Caco-2 (cell line): Measurements from ENCODE around the gene HHAT. TPM values are rescaled to one million over a fixed set of nuclear protein-coding genes. Genes with fewer than 3 reads are reported as not detected.

Source experiments
- BruUV-seq: library from RNA; stranded (reverse); fragments of 400-500 nt; replicated peaks from 2 replicates; lab custom pipeline; 2021; lab: Mats Ljungman, UMichigan
- CTCF ChIA-PET: fragments of 300-600 bp; sonication (Branson Sonifier 250); formaldehyde crosslinking; loops from one replicate; lab custom pipeline; 2022; ENCODE audit warnings: antibody characterized with exemption; lab: Charles Lee
- POLR2A ChIA-PET: fragments of 300-600 bp; sonication (Branson Sonifier 250); formaldehyde crosslinking; loops from one replicate; lab custom pipeline; 2022; ENCODE audit warnings: antibody characterized with exemption; lab: Charles Lee
- DNase-seq, 2 experiments: peaks; one replicate each; pipeline versions ENCODE4 v3.0.0 to v3.0.0-alpha.2; 2020 to 2022
- H3K27me3 ChIP-seq: replicated peaks from 2 replicates; pipeline ENCODE4 v1.6.0; 2011; ENCODE audit warnings: low read length; ENCODE audit not compliant: control insufficient read depth, insufficient read depth
- H3K36me3 ChIP-seq: 2 replicates; pipeline ENCODE4 v1.5.1; 2011; ENCODE audit warnings: low read length; ENCODE audit not compliant: control insufficient read depth, insufficient read depth
- H3K4me1 ChIP-seq: fragments of 250-450 bp; sonication (Bioruptor Pico); 2 replicates; pipeline ENCODE4 v1.5.1; 2020; ENCODE audit warnings: mild to moderate bottlenecking
- H3K4me3 ChIP-seq: 2 replicates; pipeline ENCODE4 v1.5.1; 2011; ENCODE audit warnings: low read depth, mild to moderate bottlenecking, control low read depth, low read length
- H3K9me3 ChIP-seq: fragments of 250-450 bp; sonication (Bioruptor Pico); 2 replicates; pipeline ENCODE4 v1.5.1; 2020; ENCODE audit warnings: mild to moderate bottlenecking, moderate library complexity
- H3K27ac Mint-ChIP-seq: one replicate; pipeline ENCODE4 v1.8.0; 2022; ENCODE audit warnings: mixed read lengths; ENCODE audit not compliant: unreplicated experiment
- H3K27me3 Mint-ChIP-seq: one replicate; pipeline ENCODE4 v1.8.0; 2022; ENCODE audit warnings: mixed read lengths; ENCODE audit not compliant: insufficient read depth, unreplicated experiment
- H3K36me3 Mint-ChIP-seq: one replicate; pipeline ENCODE4 v1.8.0; 2022; ENCODE audit warnings: mild to moderate bottlenecking, mixed read lengths; ENCODE audit not compliant: insufficient read depth, unreplicated experiment
- H3K4me1 Mint-ChIP-seq: one replicate; pipeline ENCODE4 v1.8.0; 2022; ENCODE audit warnings: low read depth, mixed read lengths; ENCODE audit not compliant: unreplicated experiment
- H3K4me3 Mint-ChIP-seq: one replicate; pipeline ENCODE4 v1.8.0; 2022; ENCODE audit warnings: mild to moderate bottlenecking, moderate library complexity, mixed read lengths; ENCODE audit not compliant: unreplicated experiment
- H3K9me3 Mint-ChIP-seq: one replicate; pipeline ENCODE4 v1.8.0; 2022; ENCODE audit warnings: mixed read lengths; ENCODE audit not compliant: unreplicated experiment
- intact Hi-C: fragments of 100-400 bp; cut with micrococcal nuclease; formaldehyde crosslinking; loops from one replicate; pipeline ENCODE4 v1.10.0; 2022; ENCODE audit not compliant: unreplicated experiment
- total RNA-seq: library from RNA; stranded (reverse); gene quantifications from 2 replicates; pipeline ENCODE4 v1.2.3, GENCODE V29; 2022
- TF ChIP-seq, protein P1 (sequence below), 2 experiments: fragments of 200-600 bp in 1 of 2; IDR thresholded peaks; 1 replicate in 1 of 2; 2 replicates in 1 of 2; pipeline versions ENCODE4 v1.5.1 to v1.8.0; 2011 to 2022; ENCODE audit warnings: antibody characterized with exemption in 1 of 2, control low read depth in 1 of 2, inconsistent platforms in 1 of 2, low read depth in 1 of 2, low read length in 1 of 2, mild to moderate bottlenecking in 1 of 2, moderate library complexity in 1 of 2; ENCODE audit not compliant: insufficient read depth in 1 of 2, severe bottlenecking in 1 of 2, unreplicated experiment in 1 of 2

The HHAT gene
- total RNA-seq, 1 experiment from 2014 or later, result 3.9 TPM

DNA sequence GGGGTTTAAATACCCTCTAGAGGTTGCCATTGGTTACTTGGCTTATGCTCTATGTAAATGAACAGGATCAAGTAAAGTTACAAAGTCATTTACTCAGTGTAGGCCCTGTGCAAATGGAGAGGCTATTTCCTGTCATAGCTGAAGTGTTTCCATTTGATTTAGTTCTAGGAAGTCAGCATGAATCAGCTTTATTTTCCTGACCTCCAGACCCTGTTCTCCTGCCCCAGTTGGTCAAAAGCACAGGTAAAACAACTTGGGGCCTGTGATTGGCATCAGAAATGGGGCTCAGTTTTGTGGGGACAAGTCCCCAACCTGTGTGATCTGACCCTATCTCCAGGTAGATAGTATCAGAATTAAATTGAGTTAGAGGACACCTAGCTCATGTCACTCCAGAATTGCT is 239.9 kb downstream of the HHAT start:
- no TSS peak for BruUV-seq
- no peak overlapping the region for H3K27ac Mint-ChIP-seq
- TF ChIP-seq, protein P1, sequence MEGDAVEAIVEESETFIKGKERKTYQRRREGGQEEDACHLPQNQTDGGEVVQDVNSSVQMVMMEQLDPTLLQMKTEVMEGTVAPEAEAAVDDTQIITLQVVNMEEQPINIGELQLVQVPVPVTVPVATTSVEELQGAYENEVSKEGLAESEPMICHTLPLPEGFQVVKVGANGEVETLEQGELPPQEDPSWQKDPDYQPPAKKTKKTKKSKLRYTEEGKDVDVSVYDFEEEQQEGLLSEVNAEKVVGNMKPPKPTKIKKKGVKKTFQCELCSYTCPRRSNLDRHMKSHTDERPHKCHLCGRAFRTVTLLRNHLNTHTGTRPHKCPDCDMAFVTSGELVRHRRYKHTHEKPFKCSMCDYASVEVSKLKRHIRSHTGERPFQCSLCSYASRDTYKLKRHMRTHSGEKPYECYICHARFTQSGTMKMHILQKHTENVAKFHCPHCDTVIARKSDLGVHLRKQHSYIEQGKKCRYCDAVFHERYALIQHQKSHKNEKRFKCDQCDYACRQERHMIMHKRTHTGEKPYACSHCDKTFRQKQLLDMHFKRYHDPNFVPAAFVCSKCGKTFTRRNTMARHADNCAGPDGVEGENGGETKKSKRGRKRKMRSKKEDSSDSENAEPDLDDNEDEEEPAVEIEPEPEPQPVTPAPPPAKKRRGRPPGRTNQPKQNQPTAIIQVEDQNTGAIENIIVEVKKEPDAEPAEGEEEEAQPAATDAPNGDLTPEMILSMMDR (IDR thresholded peaks at IDR 0.05; ENCODE audit: insufficient read depth in 1 of 2, low read depth in 1 of 2, low read length in 1 of 2, severe bottlenecking in 1 of 2, unreplicated experiment in 1 of 2), result no peak
- Histone ChIP-seq H3K4me1 (no peaks in the 10 kb centered on the region), H3K4me3 (no peak overlapping the region), H3K9me3 (no peaks in the 10 kb centered on the region), H3K27me3 (no peaks in the 10 kb centered on the region), H3K36me3 (no peaks in the 10 kb centered on the region)
- POLR2A ChIA-PET, result no interaction called here
- no peaks in the 10 kb centered on the region for H3K4me1 Mint-ChIP-seq
- no peak for DNase-seq
- CTCF ChIA-PET, result no interaction called here
- no peaks in the 10 kb centered on the region for H3K9me3 Mint-ChIP-seq
- H3K36me3 Mint-ChIP-seq, result no peaks in the 10 kb centered on the region
- intact Hi-C loops, result no loop called here
- H3K27me3 Mint-ChIP-seq, result peaks cover 18% of the 10 kb centered on the region
- no peak overlapping the region for H3K4me3 Mint-ChIP-seq

DNA sequence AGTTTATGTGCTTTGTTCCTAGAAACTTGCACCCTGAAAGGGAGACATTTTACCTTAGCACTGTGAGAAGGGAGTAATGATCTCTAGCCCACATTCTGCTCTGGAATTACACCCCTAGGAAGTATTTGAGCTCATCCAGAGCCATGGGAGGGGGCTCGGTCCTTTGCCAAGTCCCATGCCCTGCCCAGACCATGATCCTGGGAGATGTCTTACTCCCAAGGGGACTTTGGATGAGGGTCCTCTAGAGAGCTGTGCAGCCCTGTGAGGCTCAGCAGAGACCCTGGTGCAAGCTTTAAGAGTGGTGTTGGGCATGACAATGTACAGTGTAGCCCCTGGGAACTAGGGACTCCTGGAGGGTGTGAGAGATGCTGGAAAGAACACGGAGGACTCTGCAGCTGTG is 241.4 kb downstream of the HHAT start:
- H3K27me3 ChIP-seq, result no peaks in the 10 kb centered on the region
- no peaks in the 10 kb centered on the region for H3K9me3 Mint-ChIP-seq
- POLR2A ChIA-PET, result no interaction called here
- no peak overlapping the region for H3K4me3 Mint-ChIP-seq
- no peaks in the 10 kb centered on the region for H3K9me3 ChIP-seq
- intact Hi-C loops, result no loop called here
- no peaks in the 10 kb centered on the region for H3K4me1 Mint-ChIP-seq
- no peak for DNase-seq
- peaks cover 16% of the 10 kb centered on the region for H3K27me3 Mint-ChIP-seq
- no peak overlapping the region for H3K27ac Mint-ChIP-seq
- H3K36me3 Mint-ChIP-seq, result no peaks in the 10 kb centered on the region
- no TSS peak for BruUV-seq
- H3K4me3 ChIP-seq, result no peak overlapping the region
- H3K36me3 ChIP-seq, result no peaks in the 10 kb centered on the region
- CTCF ChIA-PET, result no interaction called here
- H3K4me1 ChIP-seq, result no peaks in the 10 kb centered on the region
- TF ChIP-seq, protein P1 (IDR thresholded peaks at IDR 0.05; ENCODE audit: insufficient read depth in 1 of 2, low read depth in 1 of 2, low read length in 1 of 2, severe bottlenecking in 1 of 2, unreplicated experiment in 1 of 2), result no peak

DNA sequence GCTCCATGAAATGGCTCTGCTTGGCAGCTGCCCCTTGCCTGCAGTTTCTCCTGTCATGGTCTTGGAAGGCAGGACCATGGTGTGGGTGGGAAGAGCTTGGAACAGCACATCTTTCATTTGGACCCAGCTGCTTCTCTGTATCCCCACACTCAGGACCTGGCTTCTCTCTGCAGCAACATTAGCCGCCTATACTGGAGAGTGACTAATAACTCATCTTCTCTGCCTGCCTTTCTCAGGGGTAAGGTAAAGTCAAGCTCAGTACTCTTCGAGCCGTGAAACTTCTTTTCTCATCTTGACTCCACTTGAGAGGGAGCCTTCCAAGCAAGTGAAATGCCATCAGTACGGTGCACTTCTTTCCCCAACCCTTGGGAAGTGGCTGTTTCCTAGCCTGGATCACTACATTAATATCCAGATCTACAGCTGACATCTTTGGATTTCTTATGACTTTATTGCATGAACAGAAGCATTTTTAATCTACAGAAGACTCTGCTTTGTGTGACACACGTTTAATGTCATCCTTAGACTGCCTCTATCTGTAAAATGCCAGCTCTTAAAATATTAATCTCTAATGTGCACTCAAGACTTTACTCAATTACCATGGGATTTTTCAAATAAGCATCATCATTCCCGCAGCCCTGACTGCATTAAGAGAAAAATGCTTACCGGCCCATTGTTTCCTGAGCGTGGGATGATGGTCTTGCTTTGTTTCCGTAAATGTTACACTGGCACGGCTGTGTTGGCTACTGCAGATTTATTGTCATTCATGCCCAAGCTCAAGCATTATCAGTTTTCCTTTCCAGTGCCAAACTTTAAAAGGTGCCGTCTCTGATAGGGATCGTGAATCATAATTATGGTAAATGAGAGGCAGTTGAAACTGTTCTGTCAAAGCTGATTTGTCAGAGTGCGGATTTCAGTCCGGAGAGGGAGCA is 242.9 kb downstream of the HHAT start:
- Histone ChIP-seq H3K4me3 (no peak overlapping the region), H3K36me3 (no peaks in the 10 kb centered on the region), H3K9me3 (no peaks in the 10 kb centered on the region), H3K4me1 (no peaks in the 10 kb centered on the region), H3K27me3 (no peaks in the 10 kb centered on the region)
- intact Hi-C loops, result no loop called here
- no peak overlapping the region for H3K27ac Mint-ChIP-seq
- ChIA-PET CTCF (interaction anchor here (0.6 kb wide), 1 partner anchor 56 kb away, joined by 4 read pairs; no protein-coding TSS in a partner anchor), POLR2A (no interaction called here)
- no peak for DNase-seq
- TF ChIP-seq, protein P1 (IDR thresholded peaks at IDR 0.05; ENCODE audit: insufficient read depth in 1 of 2, low read depth in 1 of 2, low read length in 1 of 2, severe bottlenecking in 1 of 2, unreplicated experiment in 1 of 2), result no peak
- BruUV-seq, result no TSS peak
- H3K27me3 Mint-ChIP-seq, result peaks cover 16% of the 10 kb centered on the region
- no peaks in the 10 kb centered on the region for H3K4me1 Mint-ChIP-seq
- H3K9me3 Mint-ChIP-seq, result no peaks in the 10 kb centered on the region
- no peak overlapping the region for H3K4me3 Mint-ChIP-seq
- no peaks in the 10 kb centered on the region for H3K36me3 Mint-ChIP-seq
